Transverse colon (tissue), 4 donors: ENCODE results near the gene ATG16L1.

Source experiments
- CTCF ChIP-seq, 5 experiments: fragments of 200-600 bp in 3 of 5; fragments of 450-650 bp in 2 of 5; sonication (generic) in 3 of 5; IDR thresholded peaks; 1 replicate in 2 of 5; 2 replicates in 3 of 5; pipeline ENCODE4 v1.5.1; 2016 to 2017; ENCODE audit warnings: antibody characterized with exemption in 5 of 5, inconsistent platforms in 3 of 5, mild to moderate bottlenecking in 2 of 5, moderate library complexity in 1 of 5
- POLR2A ChIP-seq: fragments of 450-650 bp; IDR thresholded peaks from one replicate; pipeline ENCODE4 v1.6.1; 2016; ENCODE audit warnings: antibody characterized with exemption, mild to moderate bottlenecking, moderate library complexity
- POLR2AphosphoS5 ChIP-seq, 3 donors: sonication (generic); formaldehyde crosslinking; IDR thresholded peaks; one replicate each; pipeline ENCODE4 v1.6.1; 2016; ENCODE audit warnings: antibody characterized with exemption in 3 of 3

GRCh38 chr2:233287871-233288270, 36.4 kb downstream of the ATG16L1 start:
- no peak for TF ChIP-seq CTCF (IDR thresholded peaks at IDR 0.05)
- no peak for TF ChIP-seq POLR2A
- TF ChIP-seq POLR2AphosphoS5 (IDR thresholded peaks at IDR 0.05) = no peak
